DOHH2 (cell line): ENCODE results near the gene MTF1.

ENCODE experiments used
- EZH2phosphoT487 ChIP-seq: fragments of 200-600 bp; sonication (generic); IDR thresholded peaks from 2 replicates; pipeline ENCODE4 v1.6.1; 2017; ENCODE audit warnings: borderline replicate concordance, mild to moderate bottlenecking, antibody characterized with exemption, low read length, moderate library complexity, mixed read lengths
- TF ChIP-seq, protein P1 (sequence below): fragments of 200-600 bp; sonication (generic); IDR thresholded peaks from one replicate; pipeline ENCODE4 v1.5.1; 2014; ENCODE audit warnings: antibody characterized with exemption, mild to moderate bottlenecking, low read depth, low read length; ENCODE audit not compliant: poor library complexity, severe bottlenecking

DNA sequence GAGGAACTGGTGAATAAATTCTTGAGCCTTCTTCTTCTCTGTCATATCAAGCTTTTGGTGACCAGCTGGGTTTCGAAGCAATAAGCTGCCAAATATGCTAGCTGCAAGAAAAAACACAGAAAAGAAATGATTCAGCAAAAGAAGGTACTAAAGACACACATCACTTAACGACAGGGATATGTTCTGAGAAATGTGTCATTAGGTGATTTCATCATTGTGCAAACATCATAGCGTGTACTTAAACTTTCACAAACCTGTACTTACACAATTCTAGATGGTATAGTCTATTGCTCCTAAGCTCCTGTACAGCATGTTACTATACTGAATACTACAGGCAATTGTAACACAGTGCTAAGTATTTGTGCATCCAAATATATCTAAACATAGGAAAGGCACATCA, 2.9 kb upstream of the MTF1 start:
- TF ChIP-seq, protein P1, sequence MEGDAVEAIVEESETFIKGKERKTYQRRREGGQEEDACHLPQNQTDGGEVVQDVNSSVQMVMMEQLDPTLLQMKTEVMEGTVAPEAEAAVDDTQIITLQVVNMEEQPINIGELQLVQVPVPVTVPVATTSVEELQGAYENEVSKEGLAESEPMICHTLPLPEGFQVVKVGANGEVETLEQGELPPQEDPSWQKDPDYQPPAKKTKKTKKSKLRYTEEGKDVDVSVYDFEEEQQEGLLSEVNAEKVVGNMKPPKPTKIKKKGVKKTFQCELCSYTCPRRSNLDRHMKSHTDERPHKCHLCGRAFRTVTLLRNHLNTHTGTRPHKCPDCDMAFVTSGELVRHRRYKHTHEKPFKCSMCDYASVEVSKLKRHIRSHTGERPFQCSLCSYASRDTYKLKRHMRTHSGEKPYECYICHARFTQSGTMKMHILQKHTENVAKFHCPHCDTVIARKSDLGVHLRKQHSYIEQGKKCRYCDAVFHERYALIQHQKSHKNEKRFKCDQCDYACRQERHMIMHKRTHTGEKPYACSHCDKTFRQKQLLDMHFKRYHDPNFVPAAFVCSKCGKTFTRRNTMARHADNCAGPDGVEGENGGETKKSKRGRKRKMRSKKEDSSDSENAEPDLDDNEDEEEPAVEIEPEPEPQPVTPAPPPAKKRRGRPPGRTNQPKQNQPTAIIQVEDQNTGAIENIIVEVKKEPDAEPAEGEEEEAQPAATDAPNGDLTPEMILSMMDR, result no peak
- no peak for TF ChIP-seq EZH2phosphoT487
